GM21576 (cell line): ENCODE data around the gene UCP3.

Experiments
- ATAC-seq: cut with Tn5 transposase; IDR thresholded peaks from one replicate; pipeline ENCODE4 v1.9.1; 2021; ENCODE audit warnings: mild to moderate bottlenecking, moderate library complexity; ENCODE audit not compliant: unreplicated experiment

The UCP3 gene

DNA sequence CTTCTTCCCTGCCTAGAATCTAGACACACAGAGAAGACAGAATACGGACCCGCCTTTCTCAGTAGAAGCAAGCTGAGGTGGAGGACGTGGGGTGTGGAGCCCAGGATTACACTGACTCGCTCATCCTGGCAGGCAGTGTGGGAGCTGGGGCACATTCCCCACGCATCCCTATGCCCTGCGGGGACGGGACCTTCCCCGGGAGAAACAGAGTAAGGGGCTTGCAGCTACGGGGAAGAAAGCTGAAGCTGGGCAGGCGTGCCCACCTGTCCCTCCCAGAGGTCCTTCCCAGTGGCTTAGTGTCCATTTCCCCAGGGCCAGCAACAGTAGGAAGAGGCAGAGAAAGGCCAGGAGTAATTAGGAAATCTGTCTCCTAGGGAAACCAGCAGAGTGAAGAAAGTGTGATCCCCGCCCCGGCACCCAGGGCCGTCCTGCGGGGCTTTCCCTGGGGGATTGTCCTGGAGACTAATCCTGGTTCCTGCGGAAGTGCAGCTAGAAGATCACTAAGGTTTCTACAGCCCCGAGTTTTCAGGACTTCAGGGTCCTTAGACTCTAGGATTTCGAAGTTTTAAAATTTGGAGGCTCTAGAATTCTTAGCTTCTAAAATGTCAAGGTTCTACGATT is 50.3 kb downstream of the UCP3 start:
- ATAC-seq, result no peak

DNA sequence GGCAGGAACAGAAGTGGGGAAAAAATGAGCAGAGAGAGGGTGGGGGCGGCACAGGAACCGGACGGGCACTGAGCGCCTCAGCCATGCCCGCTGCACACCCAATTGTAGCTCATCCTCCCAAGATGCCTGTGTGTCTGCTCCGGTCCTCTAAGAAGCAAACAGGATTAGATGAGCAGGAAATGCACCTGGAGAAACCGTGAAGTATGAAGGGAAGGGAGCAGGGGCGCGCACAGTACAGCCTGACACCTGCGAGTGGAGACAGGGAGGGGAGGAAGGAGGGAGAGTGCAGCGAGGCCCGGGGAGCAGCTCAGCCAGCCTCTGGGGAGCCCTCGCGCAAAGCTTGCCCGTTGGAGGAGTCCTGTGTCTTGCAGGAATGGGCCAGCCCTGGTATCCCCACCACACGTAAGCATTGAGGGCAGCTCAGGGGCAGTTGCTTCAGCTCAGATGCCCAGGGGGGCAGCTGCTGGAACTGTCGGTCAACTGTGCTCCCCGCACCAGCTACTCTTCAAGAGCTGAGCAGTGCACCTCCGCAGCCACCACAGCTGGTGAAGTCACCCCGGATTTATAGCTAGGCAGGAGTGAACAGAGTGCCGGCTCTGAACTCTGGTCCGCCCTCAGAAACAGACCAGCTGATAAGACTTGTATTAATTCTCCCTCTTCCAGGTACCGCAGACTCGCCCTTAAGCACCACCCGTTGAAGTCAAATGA is 51.1 kb downstream of the UCP3 start:
- ATAC-seq, result no peak

DNA sequence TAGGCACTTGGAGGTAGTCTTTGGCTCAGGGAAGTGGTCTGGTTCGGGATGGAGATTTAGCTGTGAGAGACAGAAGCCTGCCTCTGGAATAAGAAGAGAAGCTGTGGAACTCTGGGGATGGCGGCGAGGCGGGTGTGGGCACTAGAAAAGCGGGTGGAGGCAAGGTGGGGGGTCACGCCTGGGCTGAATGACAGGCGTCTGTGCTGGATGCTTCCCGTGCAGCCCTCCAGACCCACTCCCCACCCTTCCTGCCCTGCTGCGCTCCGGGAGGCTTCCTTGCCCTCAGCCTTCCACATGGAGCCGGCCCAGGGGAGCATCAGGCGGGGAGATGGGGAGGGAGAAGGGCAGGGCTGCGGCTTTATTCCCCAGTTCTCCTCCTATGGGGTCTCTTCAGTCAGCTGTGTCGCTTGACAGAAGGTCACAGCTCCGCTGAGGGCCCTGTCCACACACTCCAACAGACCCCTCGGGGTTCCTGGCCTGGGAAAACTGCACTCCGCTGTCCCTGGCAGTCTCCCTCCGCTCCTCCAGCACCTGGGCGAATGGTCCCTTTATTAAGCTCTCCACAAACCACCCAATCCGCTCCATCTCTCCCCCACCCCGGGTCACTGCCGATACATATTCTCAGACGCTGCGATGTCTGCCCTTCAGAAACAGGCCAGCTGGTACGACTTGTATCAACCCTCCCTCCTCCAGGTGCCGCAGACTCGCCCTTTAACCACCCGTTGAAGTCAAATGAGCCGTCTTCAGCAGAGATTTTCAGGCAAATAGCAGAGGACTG is 51.8 kb downstream of the UCP3 start:
- ATAC-seq, result no peak

DNA sequence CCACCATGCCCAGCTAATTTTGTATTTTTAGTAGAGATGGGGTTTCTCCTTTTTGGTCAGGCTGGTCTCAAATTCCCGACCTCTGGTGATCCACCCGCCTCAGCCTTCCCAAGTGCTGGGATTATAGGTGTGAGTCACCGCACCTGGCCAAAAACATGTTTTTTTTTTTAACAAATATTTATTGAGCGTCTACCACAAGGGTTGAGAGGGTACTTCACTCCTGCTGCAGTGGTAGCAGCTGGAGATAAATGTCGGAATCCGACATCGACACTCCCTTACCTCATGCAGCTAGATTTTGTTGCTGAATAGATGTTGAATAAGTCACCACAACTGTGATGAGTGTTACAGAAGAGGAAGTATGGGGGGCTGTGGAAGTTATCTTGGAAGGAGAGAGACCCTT is 57.1 kb downstream of the UCP3 start:
- ATAC-seq, result no peak

DNA sequence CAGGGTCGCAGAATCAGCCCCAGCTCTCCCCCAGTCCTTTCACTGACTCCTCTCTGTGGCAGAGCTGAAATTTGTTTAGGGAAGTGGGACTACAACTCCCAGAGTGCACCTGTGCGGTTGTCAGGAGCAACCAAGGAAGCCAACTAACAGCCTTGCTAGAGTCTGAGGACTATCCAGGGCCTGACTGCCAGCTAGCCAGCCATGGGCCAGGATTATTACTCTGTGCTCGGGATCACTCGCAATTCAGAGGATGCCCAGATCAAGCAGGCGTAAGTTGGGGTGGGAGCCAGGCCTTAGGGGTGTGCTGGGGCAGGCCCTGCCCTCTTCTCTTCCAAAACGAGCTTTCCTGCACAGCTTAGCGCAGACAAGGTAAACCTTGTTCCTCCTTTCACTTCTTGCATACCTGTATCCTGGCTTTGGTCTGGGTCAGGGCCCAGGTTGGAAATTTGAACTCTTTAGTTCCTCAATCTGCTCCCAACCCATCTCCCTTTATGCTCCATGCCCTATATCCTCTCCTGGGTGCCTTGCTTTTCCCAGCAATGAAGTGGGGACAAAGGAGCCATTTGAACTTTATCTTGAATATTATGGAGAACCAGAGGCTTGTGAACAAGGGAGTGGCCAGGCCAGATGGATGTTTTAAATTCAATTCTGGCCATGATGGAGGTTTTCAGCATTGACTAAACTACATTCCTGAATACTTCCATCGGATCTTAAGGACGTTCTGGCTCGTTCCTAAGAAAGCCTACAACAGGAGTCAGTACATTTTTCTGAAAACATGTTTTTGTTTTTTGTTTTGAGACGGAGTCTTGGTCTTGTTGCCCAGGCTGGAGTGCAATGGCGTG is 57.8 kb downstream of the UCP3 start, which contains the start of gene DNAJB13:
TSS of gene DNAJB13 (plus strand) at position 158 of the 842 bp plus-strand sequence. CDS start at position 202, 44 bp downstream.
- ATAC-seq, result no peak
